Retinal pigment epithelial cell (primary cell): ENCODE measurements around the gene PLLP.

Experiments
- DNase-seq: peaks from one replicate; pipeline ENCODE4 v3.0.0-alpha.2; 2010; ENCODE audit warnings: low read depth
- H3K4me3 ChIP-seq: 2 replicates; pipeline ENCODE4 v1.5.1; 2011; ENCODE audit warnings: mild to moderate bottlenecking, low read length, control low read depth, moderate library complexity
- CTCF ChIP-seq: conservative IDR thresholded peaks from 2 replicates; pipeline ENCODE4 v1.5.1; 2011; ENCODE audit warnings: low read depth, low read length, control low read depth, inconsistent platforms

Gene PLLP

GRCh38 chr16:57303021-57303909 is 18.8 kb upstream of the PLLP start:
- no peak overlapping the region for H3K4me3 ChIP-seq
- no peak for DNase-seq
- no peak for TF ChIP-seq CTCF

- H3K4me3 ChIP-seq: peak overlapping the region; percentile 53
- no peak for DNase-seq
- TF ChIP-seq CTCF: no peak
These were observed 16.8 kb upstream of the PLLP start for GRCh38 chr16:57301126-57301817.

GRCh38 chr16:57300387-57301125 is 16.1 kb upstream of the PLLP start:
- peak; percentile 98 for TF ChIP-seq CTCF
- peak overlapping the region; percentile 74 for H3K4me3 ChIP-seq
- DNase-seq: peak; percentile 92

- peak overlapping the region; percentile 74 for H3K4me3 ChIP-seq
- TF ChIP-seq CTCF: no peak
- peak; percentile 68 for DNase-seq
These were observed 15.4 kb upstream of the PLLP start for GRCh38 chr16:57299719-57300386.

GRCh38 chr16:57299009-57299718 is 14.7 kb upstream of the PLLP start:
- TF ChIP-seq CTCF: no peak
- DNase-seq: no peak
- peak overlapping the region; percentile 74 for H3K4me3 ChIP-seq

GRCh38 chr16:57297856-57298255 is 13.4 kb upstream of the PLLP start:
- no peak overlapping the region for H3K4me3 ChIP-seq
- no peak for TF ChIP-seq CTCF
- no peak for DNase-seq
